ENCODE measurements around the gene ROBO1. TPM values are rescaled to one million over a fixed set of nuclear protein-coding genes. Genes with fewer than 3 reads are reported as not detected.

ROBO1 gene
- total RNA-seq, 1 experiment from 2014 or later: 35.5 TPM

DNA sequence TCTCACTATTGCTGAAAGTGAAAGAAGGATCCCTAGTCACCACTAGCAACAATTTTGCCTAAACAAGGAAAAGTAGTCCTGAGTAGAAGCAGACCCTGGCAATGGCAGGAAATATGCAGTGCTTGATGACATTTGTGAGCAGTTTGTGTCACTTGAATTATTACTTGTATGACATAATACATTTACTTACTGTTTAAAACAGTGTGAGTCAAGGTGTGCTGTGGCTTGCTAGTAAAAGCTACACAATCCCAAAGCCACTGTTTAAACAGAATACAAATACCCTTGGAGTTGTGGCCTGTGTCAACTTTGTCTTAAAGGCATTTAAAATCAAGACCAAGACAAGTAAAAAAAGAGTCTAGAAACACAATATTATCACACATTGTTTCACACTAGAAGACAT is 775.4 kb downstream of the ROBO1 start:
- intact Hi-C loops (cut with micrococcal nuclease): loop anchor here (1.0 to 5.0 kb wide), 2 partner anchors 25 to 40 kb away; no protein-coding TSS in a partner anchor
- CTCF ChIA-PET: interaction anchor here (1.0 kb wide), 1 partner anchor 346 kb away, joined by 3 read pairs; no protein-coding TSS in a partner anchor

DNA sequence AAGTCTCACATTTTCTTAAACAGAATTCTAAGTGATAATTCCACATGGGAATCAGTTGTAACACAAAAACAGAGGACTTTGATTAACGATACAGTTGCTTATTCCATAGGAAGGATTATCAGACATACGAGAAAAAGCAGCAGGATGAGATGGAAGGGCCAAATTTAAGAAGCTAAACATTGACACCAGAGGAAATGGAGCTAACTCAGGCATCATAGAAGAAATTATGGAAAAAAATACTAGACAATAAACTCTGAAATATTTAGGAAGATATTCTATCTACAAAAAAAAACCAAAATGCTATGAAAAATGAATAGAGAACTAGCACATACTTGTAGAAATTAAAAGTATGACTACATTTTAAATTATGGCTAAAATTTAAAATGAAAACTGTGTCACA is 776.1 kb downstream of the ROBO1 start:
- Histone ChIP-seq H3K9me3 (ENCODE audit: low read length) (no peaks in the 10 kb centered on the region), H4K20me1 (ENCODE audit: low read length) (no peaks in the 10 kb centered on the region), H3K27ac (ENCODE audit: low read length) (0 out of 2 replicates have a peak overlapping the region, but pooled peaks have one; percentile 3), H3K27me3 (ENCODE audit: low read length) (no peaks in the 10 kb centered on the region), H3K4me2 (ENCODE audit: low read length) (no peak overlapping the region), H3K9ac (ENCODE audit: low read length) (no peak overlapping the region), H3K4me3 (ENCODE audit: low read length) (no peak overlapping the region), H3K4me1 (ENCODE audit: insufficient read depth, low read length) (peaks cover 38% of the 10 kb centered on the region), H3F3A (ENCODE audit: low read length, unreplicated experiment) (no peaks in the 10 kb centered on the region), H3K79me2 (ENCODE audit: low read length) (no peaks in the 10 kb centered on the region), H3K9me2 (replicated peaks; ENCODE audit: low read length) (no peaks in the 10 kb centered on the region), H2AFZ (ENCODE audit: low read length) (no peak overlapping the region), H3K36me3 (ENCODE audit: low read depth, low read length) (no peaks in the 10 kb centered on the region)
- DNase-seq (no peak), ATAC-seq (no peak)
- CTCF ChIA-PET: interaction anchor here (0.6 kb wide), 1 partner anchor 133 kb away, joined by 7 read pairs; no protein-coding TSS in a partner anchor
- no peak for TF ChIP-seq EZH2 (IDR thresholded peaks at IDR 0.05; ENCODE audit: low read length, unreplicated experiment)
- no peak for TF ChIP-seq EZH2phosphoT487 (IDR thresholded peaks at IDR 0.05; ENCODE audit: borderline replicate concordance, low read length)
- TF ChIP-seq, protein P1, sequence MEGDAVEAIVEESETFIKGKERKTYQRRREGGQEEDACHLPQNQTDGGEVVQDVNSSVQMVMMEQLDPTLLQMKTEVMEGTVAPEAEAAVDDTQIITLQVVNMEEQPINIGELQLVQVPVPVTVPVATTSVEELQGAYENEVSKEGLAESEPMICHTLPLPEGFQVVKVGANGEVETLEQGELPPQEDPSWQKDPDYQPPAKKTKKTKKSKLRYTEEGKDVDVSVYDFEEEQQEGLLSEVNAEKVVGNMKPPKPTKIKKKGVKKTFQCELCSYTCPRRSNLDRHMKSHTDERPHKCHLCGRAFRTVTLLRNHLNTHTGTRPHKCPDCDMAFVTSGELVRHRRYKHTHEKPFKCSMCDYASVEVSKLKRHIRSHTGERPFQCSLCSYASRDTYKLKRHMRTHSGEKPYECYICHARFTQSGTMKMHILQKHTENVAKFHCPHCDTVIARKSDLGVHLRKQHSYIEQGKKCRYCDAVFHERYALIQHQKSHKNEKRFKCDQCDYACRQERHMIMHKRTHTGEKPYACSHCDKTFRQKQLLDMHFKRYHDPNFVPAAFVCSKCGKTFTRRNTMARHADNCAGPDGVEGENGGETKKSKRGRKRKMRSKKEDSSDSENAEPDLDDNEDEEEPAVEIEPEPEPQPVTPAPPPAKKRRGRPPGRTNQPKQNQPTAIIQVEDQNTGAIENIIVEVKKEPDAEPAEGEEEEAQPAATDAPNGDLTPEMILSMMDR (conservative IDR thresholded peaks at IDR 0.05; ENCODE audit: low read depth, low read length): no peak
- POLR2A ChIA-PET (ENCODE audit: unreplicated experiment): no interaction called here
- intact Hi-C loops (cut with micrococcal nuclease): loop anchor here (1.0 to 5.0 kb wide), 2 partner anchors 26 to 41 kb away; no protein-coding TSS in a partner anchor
- no TSS peak for BruUV-seq (replicated peaks)

More for the DNA sequence above, 775.4 kb downstream of the ROBO1 start:
- no TSS peak for BruUV-seq (replicated peaks)
- no peak overlapping the region for H3K9ac ChIP-seq (ENCODE audit: low read length)
- ATAC-seq (peak; percentile 77), DNase-seq (peak; percentile 70)
- no peaks in the 10 kb centered on the region for H3K36me3 ChIP-seq (ENCODE audit: low read depth, low read length)
- no peaks in the 10 kb centered on the region for H3K79me2 ChIP-seq (ENCODE audit: low read length)
- no peak overlapping the region for H2AFZ ChIP-seq (ENCODE audit: low read length)
- TF ChIP-seq, protein P1 (conservative IDR thresholded peaks at IDR 0.05; ENCODE audit: low read depth, low read length): no peak
- TF ChIP-seq EZH2 (IDR thresholded peaks at IDR 0.05; ENCODE audit: low read length, unreplicated experiment) (no peak), EZH2phosphoT487 (IDR thresholded peaks at IDR 0.05; ENCODE audit: borderline replicate concordance, low read length) (no peak)
- no peaks in the 10 kb centered on the region for H3K9me2 ChIP-seq (replicated peaks; ENCODE audit: low read length)
- POLR2A ChIA-PET (ENCODE audit: unreplicated experiment): no interaction called here
- no peak overlapping the region for H3K4me3 ChIP-seq (ENCODE audit: low read length)
- no peaks in the 10 kb centered on the region for H3F3A ChIP-seq (ENCODE audit: low read length, unreplicated experiment)
- peak overlapping the region; percentile 35 for H3K27ac ChIP-seq (ENCODE audit: low read length)
- no peaks in the 10 kb centered on the region for H3K27me3 ChIP-seq (ENCODE audit: low read length)
- peak overlapping the region; percentile 28 for H3K4me2 ChIP-seq (ENCODE audit: low read length)
- peaks cover 38% of the 10 kb centered on the region for H3K4me1 ChIP-seq (ENCODE audit: insufficient read depth, low read length)
- no peaks in the 10 kb centered on the region for H4K20me1 ChIP-seq (ENCODE audit: low read length)
- H3K9me3 ChIP-seq (ENCODE audit: low read length): no peaks in the 10 kb centered on the region

DNA sequence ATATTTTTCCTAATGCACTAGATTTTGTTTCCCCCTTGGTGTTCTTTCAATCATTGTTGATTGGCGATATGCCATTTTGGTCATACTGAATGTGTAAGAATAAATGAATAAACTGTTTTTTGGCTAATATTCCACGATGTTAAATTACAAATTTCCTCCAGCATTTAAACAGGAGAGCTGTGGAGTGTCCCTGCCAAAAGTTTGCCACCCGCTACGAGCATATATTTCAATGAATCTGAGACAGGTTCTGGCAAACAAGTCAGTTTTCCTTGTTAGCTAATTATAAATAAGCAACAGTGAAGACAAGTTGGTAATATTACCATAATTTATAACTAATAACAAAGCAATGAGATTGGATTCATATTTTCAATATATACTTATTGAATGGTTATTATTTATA is 777.6 kb downstream of the ROBO1 start:
- Histone ChIP-seq H3K4me1 (ENCODE audit: insufficient read depth, low read length) (peaks cover 38% of the 10 kb centered on the region), H3K27me3 (ENCODE audit: low read length) (no peaks in the 10 kb centered on the region), H4K20me1 (ENCODE audit: low read length) (no peaks in the 10 kb centered on the region), H3K27ac (ENCODE audit: low read length) (no peak overlapping the region), H3K79me2 (ENCODE audit: low read length) (no peaks in the 10 kb centered on the region), H3K9me2 (replicated peaks; ENCODE audit: low read length) (no peaks in the 10 kb centered on the region), H3K36me3 (ENCODE audit: low read depth, low read length) (no peaks in the 10 kb centered on the region), H2AFZ (ENCODE audit: low read length) (no peak overlapping the region), H3K9ac (ENCODE audit: low read length) (no peak overlapping the region), H3F3A (ENCODE audit: low read length, unreplicated experiment) (no peaks in the 10 kb centered on the region), H3K4me2 (ENCODE audit: low read length) (no peak overlapping the region), H3K4me3 (ENCODE audit: low read length) (no peak overlapping the region), H3K9me3 (ENCODE audit: low read length) (no peaks in the 10 kb centered on the region)
- ATAC-seq (no peak), DNase-seq (no peak)
- no peak for TF ChIP-seq EZH2phosphoT487 (IDR thresholded peaks at IDR 0.05; ENCODE audit: borderline replicate concordance, low read length)
- TF ChIP-seq EZH2 (IDR thresholded peaks at IDR 0.05; ENCODE audit: low read length, unreplicated experiment): no peak
- TF ChIP-seq, protein P1 (conservative IDR thresholded peaks at IDR 0.05; ENCODE audit: low read depth, low read length): no peak
- intact Hi-C loops (cut with micrococcal nuclease): loop anchor here (5.0 kb wide), 1 partner anchor 42 kb away; no protein-coding TSS in a partner anchor
- no TSS peak for BruUV-seq (replicated peaks)
- CTCF ChIA-PET: no interaction called here
- POLR2A ChIA-PET (ENCODE audit: unreplicated experiment): no interaction called here

All from PC-3 (cell line).